Muscle layer of duodenum (tissue), 2 donors: Measurements from ENCODE around the gene GBP7.

Source experiments
- H3K27ac ChIP-seq: one replicate; pipeline ENCODE4 v1.7.0; 2013; ENCODE audit warnings: mild to moderate bottlenecking, low read length
- H3K27me3 ChIP-seq: one replicate; pipeline ENCODE4 v1.7.0; 2013; ENCODE audit warnings: low read depth, mild to moderate bottlenecking, control low read depth, low read length
- H3K36me3 ChIP-seq, 2 donors: one replicate each; pipeline ENCODE4 v1.7.0; 2013; ENCODE audit warnings: low read length in 2 of 2, control low read depth in 1 of 2, mild to moderate bottlenecking in 1 of 2; ENCODE audit not compliant: insufficient read depth in 2 of 2, control insufficient read depth in 1 of 2
- H3K4me1 ChIP-seq, 2 donors: one replicate each; pipeline ENCODE4 v1.7.0; 2013; ENCODE audit warnings: low read length in 2 of 2, mild to moderate bottlenecking in 2 of 2, control low read depth in 1 of 2, moderate library complexity in 1 of 2; ENCODE audit not compliant: insufficient read depth in 2 of 2, control insufficient read depth in 1 of 2
- H3K4me3 ChIP-seq, 2 donors: one replicate each; pipeline ENCODE4 v1.7.0; 2013; ENCODE audit warnings: low read length in 2 of 2, low read depth in 1 of 2, mild to moderate bottlenecking in 1 of 2
- H3K9me3 ChIP-seq, 2 donors: one replicate each; pipeline ENCODE4 v1.7.0; 2013; ENCODE audit warnings: low read length in 2 of 2, control low read depth in 1 of 2, mild to moderate bottlenecking in 1 of 2; ENCODE audit not compliant: control insufficient read depth in 1 of 2
- donor health status: healthy.

GBP7 gene

GRCh38 chr1:89199525-89200031 lies 23.8 kb upstream of the GBP7 start:
- peak overlapping the region; percentile 67 to 96 for H3K4me3 ChIP-seq
- no peaks in the 10 kb centered on the region for H3K36me3 ChIP-seq
- H3K27me3 ChIP-seq: no peaks in the 10 kb centered on the region
- H3K4me1 ChIP-seq: peaks cover 0 to 4% of the 10 kb centered on the region in 2 donors
- H3K27ac ChIP-seq: peak overlapping the region; percentile 91
- H3K9me3 ChIP-seq: no peaks in the 10 kb centered on the region

GRCh38 chr1:89198491-89199072 lies 22.8 kb upstream of the GBP7 start, which contains the start of gene GBP4:
Gene GBP4, minus strand, starts transcription at chr1:89198942. Its CDS starts 108 bp downstream, at chr1:89198834.
- peak within 1 kb of the TSS; percentile 91 for H3K27ac ChIP-seq
- no peaks in the 10 kb centered on the region for H3K36me3 ChIP-seq
- H3K27me3 ChIP-seq: no peaks in the 10 kb centered on the region
- no peaks in the 10 kb centered on the region for H3K9me3 ChIP-seq
- H3K4me3 ChIP-seq: peak within 1 kb of the TSS; percentile 67 to 96
- peaks cover 0 to 4% of the 10 kb centered on the region in 2 donors for H3K4me1 ChIP-seq

GRCh38 chr1:89198081-89198480 lies 22.3 kb upstream of the GBP7 start:
- Histone ChIP-seq H3K4me1 (peaks cover 0 to 4% of the 10 kb centered on the region in 2 donors), H3K4me3 (peak overlapping the region; percentile 67 to 96), H3K27ac (peak overlapping the region; percentile 91), H3K36me3 (no peaks in the 10 kb centered on the region), H3K9me3 (no peaks in the 10 kb centered on the region), H3K27me3 (no peaks in the 10 kb centered on the region)

- Histone ChIP-seq H3K4me3 (no peak overlapping the region), H3K36me3 (no peaks in the 10 kb centered on the region), H3K27ac (no peak overlapping the region), H3K27me3 (no peaks in the 10 kb centered on the region), H3K9me3 (no peaks in the 10 kb centered on the region), H3K4me1 (no peaks in the 10 kb centered on the region)
Observed at GRCh38 chr1:89195476-89195875, 19.7 kb upstream of the GBP7 start.

GRCh38 chr1:89191314-89191713 lies 15.5 kb upstream of the GBP7 start:
- Histone ChIP-seq H3K27ac (no peak overlapping the region), H3K36me3 (peaks cover 3 to 7% of the 10 kb centered on the region in 2 donors), H3K4me3 (no peak overlapping the region), H3K4me1 (no peaks in the 10 kb centered on the region), H3K9me3 (no peaks in the 10 kb centered on the region), H3K27me3 (no peaks in the 10 kb centered on the region)

- H3K4me3 ChIP-seq: no peak overlapping the region
- peaks cover 10 to 13% of the 10 kb centered on the region in 2 donors for H3K36me3 ChIP-seq
- no peak overlapping the region for H3K27ac ChIP-seq
- H3K4me1 ChIP-seq: no peaks in the 10 kb centered on the region
- no peaks in the 10 kb centered on the region for H3K9me3 ChIP-seq
- H3K27me3 ChIP-seq: no peaks in the 10 kb centered on the region
Observed at GRCh38 chr1:89190017-89190416, 14.2 kb upstream of the GBP7 start.

GRCh38 chr1:89179343-89179742 lies 3.5 kb upstream of the GBP7 start:
- Histone ChIP-seq H3K4me3 (no peak overlapping the region), H3K4me1 (no peaks in the 10 kb centered on the region), H3K27ac (no peak overlapping the region), H3K36me3 (peaks cover 5 to 10% of the 10 kb centered on the region in 2 donors), H3K27me3 (no peaks in the 10 kb centered on the region), H3K9me3 (peaks cover 3% of the 10 kb centered on the region in 2 donors)

- no peak overlapping the region for H3K4me3 ChIP-seq
- no peaks in the 10 kb centered on the region for H3K9me3 ChIP-seq
- H3K27ac ChIP-seq: no peak overlapping the region
- no peaks in the 10 kb centered on the region for H3K4me1 ChIP-seq
- H3K36me3 ChIP-seq: no peaks in the 10 kb centered on the region
- no peaks in the 10 kb centered on the region for H3K27me3 ChIP-seq
Observed at GRCh38 chr1:89176971-89177370, 1.2 kb upstream of the GBP7 start.

GRCh38 chr1:89174491-89174890 lies 1.3 kb downstream of the GBP7 start:
- no peak overlapping the region for H3K4me3 ChIP-seq
- no peaks in the 10 kb centered on the region for H3K9me3 ChIP-seq
- no peaks in the 10 kb centered on the region for H3K27me3 ChIP-seq
- H3K27ac ChIP-seq: no peak overlapping the region
- no peaks in the 10 kb centered on the region for H3K4me1 ChIP-seq
- H3K36me3 ChIP-seq: no peaks in the 10 kb centered on the region

GRCh38 chr1:89172468-89173143 lies 3.2 kb downstream of the GBP7 start:
- Histone ChIP-seq H3K27me3 (no peaks in the 10 kb centered on the region), H3K4me1 (no peaks in the 10 kb centered on the region), H3K36me3 (no peaks in the 10 kb centered on the region), H3K4me3 (no peak overlapping the region), H3K27ac (no peak overlapping the region), H3K9me3 (no peaks in the 10 kb centered on the region)

GRCh38 chr1:89171067-89171438 lies 4.8 kb downstream of the GBP7 start:
- Histone ChIP-seq H3K9me3 (no peaks in the 10 kb centered on the region), H3K27ac (no peak overlapping the region), H3K36me3 (no peaks in the 10 kb centered on the region), H3K27me3 (no peaks in the 10 kb centered on the region), H3K4me3 (no peak overlapping the region), H3K4me1 (no peaks in the 10 kb centered on the region)
